IMR-90 (cell line): ENCODE results near the gene CTCFL. TPM values are rescaled to one million over a fixed set of nuclear protein-coding genes. Genes with fewer than 3 reads are reported as not detected.

Experiments used
- ATAC-seq: fragments of 200-7000 bp; cut with Tn5 transposase; 2 replicates; pipeline ENCODE4 v1.9.1; 2020; ENCODE audit warnings: low read depth, mild to moderate bottlenecking, moderate library complexity
- BruUV-seq: library from RNA; stranded (reverse); fragments of 400-500 nt; replicated peaks from 2 replicates; lab custom pipeline; 2021; lab: Mats Ljungman, UMichigan
- CTCF ChIA-PET: fragments of 300-600 bp; formaldehyde crosslinking; extraction: SDS; loops from one replicate; lab custom pipeline; 2021; ENCODE audit warnings: antibody characterized with exemption; lab: Yijun Ruan, JAX
- POLR2A ChIA-PET: fragments of 300-600 bp; sonication (Branson Sonifier 250); formaldehyde crosslinking; loops from one replicate; lab custom pipeline; 2022; ENCODE audit warnings: antibody characterized with exemption; ENCODE audit not compliant: unreplicated experiment; lab: Charles Lee
- DNase-seq: peaks from one replicate; pipeline ENCODE4 v3.0.0; 2013
- H2AFZ ChIP-seq: replicated peaks from 2 replicates; pipeline ENCODE3; 2013; ENCODE audit warnings: low read length, mild to moderate bottlenecking; ENCODE audit not compliant: poor library complexity
- H2AK5ac ChIP-seq: 2 replicates; pipeline ENCODE4 v1.6.1; 2013; ENCODE audit warnings: low read depth, low read length, inconsistent platforms
- H2AK9ac ChIP-seq: replicated peaks from 2 replicates; pipeline ENCODE3; 2013; ENCODE audit warnings: mild to moderate bottlenecking, low read depth, low read length, moderate library complexity; ENCODE audit not compliant: poor library complexity
- H2BK120ac ChIP-seq: 2 replicates; pipeline ENCODE4 v1.6.1; 2013; ENCODE audit warnings: low read depth, low read length, inconsistent platforms
- H2BK15ac ChIP-seq: 3 replicates; pipeline ENCODE4 v1.6.1; 2013; ENCODE audit warnings: low read depth, low read length, inconsistent platforms
- H2BK20ac ChIP-seq: 2 replicates; pipeline ENCODE4 v1.6.1; 2013; ENCODE audit warnings: low read depth, mild to moderate bottlenecking, inconsistent platforms, low read length, moderate library complexity
- H2BK5ac ChIP-seq: 2 replicates; pipeline ENCODE4 v1.6.1; 2013; ENCODE audit warnings: mild to moderate bottlenecking, low read depth, low read length, inconsistent platforms; ENCODE audit not compliant: poor library complexity, severe bottlenecking
- H3K14ac ChIP-seq: replicated peaks from 2 replicates; pipeline ENCODE4 v1.6.1; 2013; ENCODE audit warnings: low read depth, low read length, inconsistent platforms
- H3K18ac ChIP-seq: 2 replicates; pipeline ENCODE4 v1.6.1; 2013; ENCODE audit warnings: low read depth, low read length, control low read depth
- H3K23ac ChIP-seq: 2 replicates; pipeline ENCODE4 v1.6.1; 2013; ENCODE audit warnings: low read depth, low read length, inconsistent platforms
- H3K27ac ChIP-seq: 2 replicates; pipeline ENCODE4 v1.5.1; 2013; ENCODE audit warnings: mild to moderate bottlenecking, control low read depth, low read length; ENCODE audit not compliant: insufficient read depth
- H3K27me3 ChIP-seq: 2 replicates; pipeline ENCODE4 v1.6.1; 2013; ENCODE audit warnings: low read length; ENCODE audit not compliant: control insufficient read depth, insufficient read depth
- H3K36me3 ChIP-seq: 2 replicates; pipeline ENCODE4 v1.6.1; 2013; ENCODE audit warnings: low read length, mixed read lengths; ENCODE audit not compliant: control insufficient read depth, insufficient read depth
- H3K4ac ChIP-seq: 2 replicates; pipeline ENCODE4 v1.6.1; 2013; ENCODE audit warnings: low read depth, low read length, inconsistent platforms
- H3K4me1 ChIP-seq: 2 replicates; pipeline ENCODE4 v1.6.1; 2013; ENCODE audit warnings: low read length, mixed read lengths; ENCODE audit not compliant: control insufficient read depth, insufficient read depth
- H3K4me2 ChIP-seq: 2 replicates; pipeline ENCODE4 v1.6.1; 2013; ENCODE audit warnings: low read depth, mild to moderate bottlenecking, control low read depth, low read length, moderate library complexity
- H3K4me3 ChIP-seq: 2 replicates; pipeline ENCODE4 v1.5.1; 2013; ENCODE audit warnings: low read depth, mild to moderate bottlenecking, control low read depth, low read length, moderate library complexity; ENCODE audit not compliant: insufficient read depth
- H3K56ac ChIP-seq: 2 replicates; pipeline ENCODE4 v1.6.1; 2013; ENCODE audit warnings: low read length, inconsistent platforms; ENCODE audit not compliant: insufficient read depth; ENCODE audit errors: extremely low read depth
- H3K79me1 ChIP-seq, 2 experiments: 2 replicates each; pipeline ENCODE4 v1.6.1; 2013; ENCODE audit warnings: low read length in 2 of 2, inconsistent platforms in 1 of 2, low read depth in 1 of 2
- H3K9ac ChIP-seq: 2 replicates; pipeline ENCODE4 v1.6.1; 2013; ENCODE audit warnings: low read depth, low read length, control low read depth
- H3K9me1 ChIP-seq: 2 replicates; pipeline ENCODE4 v1.6.1; 2013; ENCODE audit warnings: low read length, inconsistent platforms; ENCODE audit not compliant: insufficient read depth
- H3K9me3 ChIP-seq: 2 replicates; pipeline ENCODE4 v1.6.1; 2013; ENCODE audit warnings: low read length; ENCODE audit not compliant: control insufficient read depth, insufficient read depth
- H4K20me1 ChIP-seq: 2 replicates; pipeline ENCODE4 v1.6.1; 2013; ENCODE audit warnings: low read length, inconsistent platforms; ENCODE audit not compliant: insufficient read depth
- H4K5ac ChIP-seq: 2 replicates; pipeline ENCODE4 v1.6.1; 2013; ENCODE audit warnings: mild to moderate bottlenecking, low read depth, low read length, control low read depth
- H4K8ac ChIP-seq, 2 experiments: 2 replicates each; pipeline ENCODE4 v1.6.1; 2013; ENCODE audit warnings: low read depth in 2 of 2, low read length in 2 of 2, control low read depth in 1 of 2, inconsistent platforms in 1 of 2
- H4K91ac ChIP-seq: 2 replicates; pipeline ENCODE4 v1.6.1; 2013; ENCODE audit warnings: low read depth, low read length, inconsistent platforms; ENCODE audit not compliant: insufficient read depth
- MAFK ChIP-seq: IDR thresholded peaks from 2 replicates; pipeline ENCODE4 v1.6.1; 2012; ENCODE audit warnings: low read depth, low read length, improper control_type of control experiment
- WGBS, 2 experiments: methylation state at CpG; one replicate each; pipeline versions ENCODE4 v1.1.5 to v1.1.7; 2013; ENCODE audit warnings: missing lambda C conversion rate in 2 of 2; ENCODE audit not compliant: insufficient read length in 1 of 2; ENCODE audit errors: extremely low coverage in 2 of 2; 5-methylcytosine and 5-hydroxymethylcytosine counted together
- dilution Hi-C: fragments of 300-500 bp; cut with HindIII; formaldehyde crosslinking; loops from one replicate; pipeline ENCODE4 v1.14.3; 2018; ENCODE audit warnings: low sequenced_read_pairs; ENCODE audit not compliant: unreplicated experiment
- in situ Hi-C: fragments of 300-500 bp; cut with MboI; formaldehyde crosslinking; loops from 3 replicates; pipeline ENCODE4 v1.14.3; 2019; ENCODE audit warnings: low sequenced_read_pairs, inconsistent platforms, mixed read lengths
- intact Hi-C: fragments of 100-400 bp; cut with micrococcal nuclease; formaldehyde crosslinking; loops from 2 replicates; pipeline ENCODE4 v1.10.0; 2022
- polyA plus RNA-seq, 3 experiments: library from polyadenylated mRNA; depleted of rRNA; stranded (reverse); fragments of >200 nt; gene quantifications; 2 replicates each; pipeline ENCODE4 v1.2.3, GENCODE V29; 2012; ENCODE audit warnings: low replicate concordance in 1 of 3
- total RNA-seq: library from RNA; depleted of rRNA; stranded (reverse); fragments of >200 nt; gene quantifications from 2 replicates; pipeline ENCODE4 v1.2.3, GENCODE V29; 2012

Gene CTCFL
- total and polyA plus RNA-seq, 2 of the 4 experiments (the other 2 are of a cell fraction) = not detected

GRCh38 chr20:57482148-57482547 is 42.8 kb downstream of the CTCFL start:
- Histone ChIP-seq H2AK9ac (peak overlapping the region; percentile 5), H2BK5ac (no peak overlapping the region), H2AK5ac (no peak overlapping the region), H2AFZ (peak overlapping the region; percentile 32), H3K9me3 (no peaks in the 10 kb centered on the region), H3K18ac (no peak overlapping the region), H4K8ac (no peak overlapping the region), H3K4ac (no peak overlapping the region), H3K4me2 (no peak overlapping the region), H4K5ac (no peak overlapping the region), H3K4me3 (no peak overlapping the region), H3K79me1 (no peaks in the 10 kb centered on the region), H3K23ac (no peak overlapping the region), H3K56ac (no peak overlapping the region), H3K9me1 (no peaks in the 10 kb centered on the region), H4K20me1 (no peaks in the 10 kb centered on the region), H2BK15ac (no peak overlapping the region), H3K14ac (no peak overlapping the region), H3K36me3 (no peaks in the 10 kb centered on the region), H2BK120ac (no peak overlapping the region), H3K4me1 (no peaks in the 10 kb centered on the region), H3K27me3 (peaks cover 32% of the 10 kb centered on the region), H3K9ac (no peak overlapping the region), H2BK20ac (no peak overlapping the region), H4K91ac (no peak overlapping the region), H3K27ac (no peak overlapping the region)
- dilution Hi-C loops = no loop called here
- in situ Hi-C loops = no loop called here
- DNase-seq (no peak), ATAC-seq (no peak)
- ChIA-PET CTCF (no interaction called here), POLR2A (no interaction called here)
- intact Hi-C loops = no loop called here
- TF ChIP-seq MAFK = no peak
- no TSS peak for BruUV-seq
- 77% methylated on average over 5 of the region's 11 CpGs; no CpG with 5 or more reads in 1 of the 2 experiments for WGBS, 2 experiments
